ENCODE data around the gene LINC01488. TPM values are rescaled to one million over a fixed set of nuclear protein-coding genes. Genes with fewer than 3 reads are reported as not detected.
A peak's percentile ranks its signal among the peaks of the same experiment; 100 is the strongest.

The LINC01488 gene
- total and polyA plus RNA-seq, 9 of the 15 experiments (the other 6 are each of a cell fraction or from before 2014, with no cell fraction given), result not detected

GRCh38 chr11:69449320-69450063 lies 32.0 kb upstream of the LINC01488 start (continued):
- TF ChIP-seq, protein P1, sequence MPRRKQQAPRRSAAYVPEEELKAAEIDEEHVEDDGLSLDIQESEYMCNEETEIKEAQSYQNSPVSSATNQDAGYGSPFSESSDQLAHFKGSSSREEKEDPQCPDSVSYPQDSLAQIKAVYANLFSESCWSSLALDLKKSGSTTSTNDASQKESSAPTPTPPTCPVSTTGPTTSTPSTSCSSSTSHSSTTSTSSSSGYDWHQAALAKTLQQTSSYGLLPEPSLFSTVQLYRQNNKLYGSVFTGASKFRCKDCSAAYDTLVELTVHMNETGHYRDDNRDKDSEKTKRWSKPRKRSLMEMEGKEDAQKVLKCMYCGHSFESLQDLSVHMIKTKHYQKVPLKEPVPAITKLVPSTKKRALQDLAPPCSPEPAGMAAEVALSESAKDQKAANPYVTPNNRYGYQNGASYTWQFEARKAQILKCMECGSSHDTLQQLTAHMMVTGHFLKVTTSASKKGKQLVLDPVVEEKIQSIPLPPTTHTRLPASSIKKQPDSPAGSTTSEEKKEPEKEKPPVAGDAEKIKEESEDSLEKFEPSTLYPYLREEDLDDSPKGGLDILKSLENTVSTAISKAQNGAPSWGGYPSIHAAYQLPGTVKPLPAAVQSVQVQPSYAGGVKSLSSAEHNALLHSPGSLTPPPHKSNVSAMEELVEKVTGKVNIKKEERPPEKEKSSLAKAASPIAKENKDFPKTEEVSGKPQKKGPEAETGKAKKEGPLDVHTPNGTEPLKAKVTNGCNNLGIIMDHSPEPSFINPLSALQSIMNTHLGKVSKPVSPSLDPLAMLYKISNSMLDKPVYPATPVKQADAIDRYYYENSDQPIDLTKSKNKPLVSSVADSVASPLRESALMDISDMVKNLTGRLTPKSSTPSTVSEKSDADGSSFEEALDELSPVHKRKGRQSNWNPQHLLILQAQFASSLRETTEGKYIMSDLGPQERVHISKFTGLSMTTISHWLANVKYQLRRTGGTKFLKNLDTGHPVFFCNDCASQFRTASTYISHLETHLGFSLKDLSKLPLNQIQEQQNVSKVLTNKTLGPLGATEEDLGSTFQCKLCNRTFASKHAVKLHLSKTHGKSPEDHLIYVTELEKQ (CRISPR knock-in tag; IDR thresholded peaks at IDR 0.05), result no peak
- TF ChIP-seq OTX1 (CRISPR knock-in tag; IDR thresholded peaks at IDR 0.05) (no peak), EGR1 (conservative IDR thresholded peaks at IDR 0.05) (peak; percentile 96), ZNF639 (CRISPR knock-in tag; conservative IDR thresholded peaks at IDR 0.05 in 1 of 2, IDR thresholded peaks at IDR 0.05 in 1 of 2) (no peak), KAT2B (IDR thresholded peaks at IDR 0.05; ENCODE audit: low read depth, low read length) (no peak), HNRNPUL1 (IDR thresholded peaks at IDR 0.05; ENCODE audit: low read length) (no peak), CHD4 (IDR thresholded peaks at IDR 0.05; ENCODE audit: insufficient read depth, insufficient replicate concordance, low read depth, low read length, poor library complexity, severe bottlenecking) (no peak), CHD2 (IDR thresholded peaks at IDR 0.05; ENCODE audit: low read depth, low read length) (no peak), SNIP1 (IDR thresholded peaks at IDR 0.05; ENCODE audit: low read depth) (no peak), HDAC8 (tag; IDR thresholded peaks at IDR 0.05) (no peak)
- TF ChIP-seq, protein P2, sequence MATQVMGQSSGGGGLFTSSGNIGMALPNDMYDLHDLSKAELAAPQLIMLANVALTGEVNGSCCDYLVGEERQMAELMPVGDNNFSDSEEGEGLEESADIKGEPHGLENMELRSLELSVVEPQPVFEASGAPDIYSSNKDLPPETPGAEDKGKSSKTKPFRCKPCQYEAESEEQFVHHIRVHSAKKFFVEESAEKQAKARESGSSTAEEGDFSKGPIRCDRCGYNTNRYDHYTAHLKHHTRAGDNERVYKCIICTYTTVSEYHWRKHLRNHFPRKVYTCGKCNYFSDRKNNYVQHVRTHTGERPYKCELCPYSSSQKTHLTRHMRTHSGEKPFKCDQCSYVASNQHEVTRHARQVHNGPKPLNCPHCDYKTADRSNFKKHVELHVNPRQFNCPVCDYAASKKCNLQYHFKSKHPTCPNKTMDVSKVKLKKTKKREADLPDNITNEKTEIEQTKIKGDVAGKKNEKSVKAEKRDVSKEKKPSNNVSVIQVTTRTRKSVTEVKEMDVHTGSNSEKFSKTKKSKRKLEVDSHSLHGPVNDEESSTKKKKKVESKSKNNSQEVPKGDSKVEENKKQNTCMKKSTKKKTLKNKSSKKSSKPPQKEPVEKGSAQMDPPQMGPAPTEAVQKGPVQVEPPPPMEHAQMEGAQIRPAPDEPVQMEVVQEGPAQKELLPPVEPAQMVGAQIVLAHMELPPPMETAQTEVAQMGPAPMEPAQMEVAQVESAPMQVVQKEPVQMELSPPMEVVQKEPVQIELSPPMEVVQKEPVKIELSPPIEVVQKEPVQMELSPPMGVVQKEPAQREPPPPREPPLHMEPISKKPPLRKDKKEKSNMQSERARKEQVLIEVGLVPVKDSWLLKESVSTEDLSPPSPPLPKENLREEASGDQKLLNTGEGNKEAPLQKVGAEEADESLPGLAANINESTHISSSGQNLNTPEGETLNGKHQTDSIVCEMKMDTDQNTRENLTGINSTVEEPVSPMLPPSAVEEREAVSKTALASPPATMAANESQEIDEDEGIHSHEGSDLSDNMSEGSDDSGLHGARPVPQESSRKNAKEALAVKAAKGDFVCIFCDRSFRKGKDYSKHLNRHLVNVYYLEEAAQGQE (IDR thresholded peaks at IDR 0.05; ENCODE audit: borderline replicate concordance), result no peak
- TF ChIP-seq, protein P2 (CRISPR knock-in tag; IDR thresholded peaks at IDR 0.05; ENCODE audit: low read depth), result no peak; the same call in 1 of the 2 replicates
- TF ChIP-seq, protein P3, sequence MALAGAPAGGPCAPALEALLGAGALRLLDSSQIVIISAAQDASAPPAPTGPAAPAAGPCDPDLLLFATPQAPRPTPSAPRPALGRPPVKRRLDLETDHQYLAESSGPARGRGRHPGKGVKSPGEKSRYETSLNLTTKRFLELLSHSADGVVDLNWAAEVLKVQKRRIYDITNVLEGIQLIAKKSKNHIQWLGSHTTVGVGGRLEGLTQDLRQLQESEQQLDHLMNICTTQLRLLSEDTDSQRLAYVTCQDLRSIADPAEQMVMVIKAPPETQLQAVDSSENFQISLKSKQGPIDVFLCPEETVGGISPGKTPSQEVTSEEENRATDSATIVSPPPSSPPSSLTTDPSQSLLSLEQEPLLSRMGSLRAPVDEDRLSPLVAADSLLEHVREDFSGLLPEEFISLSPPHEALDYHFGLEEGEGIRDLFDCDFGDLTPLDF (CRISPR knock-in tag; IDR thresholded peaks at IDR 0.05), result no peak

Data from K562 (cell line).